SK-N-SH (cell line): ENCODE data around the gene PRDX5. TPM values are rescaled to one million over a fixed set of nuclear protein-coding genes. Genes with fewer than 3 reads are reported as not detected.

Source experiments
- CTCF ChIA-PET: fragments of 300-600, 350-600 bp; formaldehyde crosslinking; extraction: SDS; loops from one replicate; lab custom pipeline; 2021; lab: Yijun Ruan, JAX
- POLR2A ChIA-PET: fragments of 350-600 bp; sonication (Branson Sonifier 250); formaldehyde crosslinking; extraction: SDS; loops from one replicate; lab custom pipeline; 2020; ENCODE audit warnings: antibody characterized with exemption, inconsistent platforms; lab: Yijun Ruan, JAX
- DNase-seq: peaks from one replicate; pipeline ENCODE4 v3.0.0; 2012
- H2AFZ ChIP-seq: fragments of 200-600 bp; sonication (generic); 2 replicates; pipeline ENCODE4 v1.8.1; 2016; ENCODE audit warnings: antibody characterized with exemption, mild to moderate bottlenecking, low read depth
- H3F3A ChIP-seq: fragments of 200-600 bp; sonication (generic); replicated peaks from 2 replicates; pipeline ENCODE3; 2016; ENCODE audit warnings: antibody characterized with exemption, mild to moderate bottlenecking; ENCODE audit not compliant: insufficient read depth
- H3K27ac ChIP-seq, 2 experiments: fragments of 200-500 bp in 1 of 2; fragments of 200-600 bp in 1 of 2; sonication (Bioruptor generic) in 1 of 2; sonication (generic), shearing (Covaris generic) in 1 of 2; 2 replicates each; pipeline versions ENCODE4 v1.5.1 to v1.6.1; 2014 to 2016; ENCODE audit warnings: low read depth in 2 of 2, inconsistent platforms in 1 of 2, low read length in 1 of 2, mild to moderate bottlenecking in 1 of 2, mixed read lengths in 1 of 2
- H3K27me3 ChIP-seq: fragments of 200-600 bp; sonication (generic), shearing (Covaris generic); 2 replicates; pipeline ENCODE4 v1.6.1; 2016; ENCODE audit warnings: mixed run types; ENCODE audit not compliant: insufficient read depth
- H3K36me3 ChIP-seq, 2 experiments: fragments of 200-500 bp in 1 of 2; fragments of 200-600 bp in 1 of 2; sonication (Bioruptor generic) in 1 of 2; sonication (generic) in 1 of 2; replicated peaks in 1 of 2; 2 replicates each; pipeline versions ENCODE3 to v1.5.1; 2014 to 2016; ENCODE audit warnings: low read length in 1 of 2, mild to moderate bottlenecking in 1 of 2; ENCODE audit not compliant: insufficient read depth in 2 of 2, control insufficient read depth in 1 of 2
- H3K4me1 ChIP-seq, 2 experiments: fragments of 200-500 bp in 1 of 2; fragments of 200-600 bp in 1 of 2; sonication (Bioruptor generic) in 1 of 2; sonication (generic), shearing (Covaris generic) in 1 of 2; 2 replicates each; pipeline versions ENCODE4 v1.5.1 to v1.6.1; 2014 to 2016; ENCODE audit warnings: low read depth in 1 of 2, low read length in 1 of 2, mixed run types in 1 of 2; ENCODE audit not compliant: insufficient read depth in 2 of 2, control insufficient read depth in 1 of 2
- H3K4me2 ChIP-seq: fragments of 200-600 bp; sonication (generic), shearing (Covaris generic); 2 replicates; pipeline ENCODE4 v1.6.1; 2017; ENCODE audit warnings: mixed run types
- H3K4me3 ChIP-seq, 2 experiments: fragments of 200-500 bp in 1 of 2; fragments of 200-600 bp in 1 of 2; sonication (Bioruptor generic) in 1 of 2; sonication (generic), shearing (Covaris generic) in 1 of 2; 2 replicates each; pipeline versions ENCODE4 v1.5.1 to v1.8.1; 2014 to 2016; ENCODE audit warnings: low read depth in 2 of 2, inconsistent platforms in 1 of 2, low read length in 1 of 2, mild to moderate bottlenecking in 1 of 2, mixed read lengths in 1 of 2, moderate library complexity in 1 of 2
- H3K79me2 ChIP-seq: fragments of 200-600 bp; sonication (generic); 2 replicates; pipeline ENCODE4 v1.8.1; 2017; ENCODE audit warnings: mild to moderate bottlenecking; ENCODE audit not compliant: insufficient read depth
- H3K9ac ChIP-seq: fragments of 200-600 bp; sonication (generic); 2 replicates; pipeline ENCODE4 v1.6.1; 2017; ENCODE audit warnings: mixed run types
- H3K9me2 ChIP-seq: fragments of 200-600 bp; sonication (generic); 2 replicates; pipeline ENCODE4 v1.6.1; 2017; ENCODE audit warnings: mixed run types
- H3K9me3 ChIP-seq: fragments of 200-600 bp; sonication (generic); 2 replicates; pipeline ENCODE4 v1.6.1; 2017; ENCODE audit warnings: mixed run types, mild to moderate bottlenecking, moderate library complexity
- H4K20me1 ChIP-seq: fragments of 200-600 bp; sonication (generic); 2 replicates; pipeline ENCODE4 v1.6.1; 2017; ENCODE audit warnings: mild to moderate bottlenecking, mixed run types; ENCODE audit not compliant: insufficient read depth
- CTCF ChIP-seq: fragments of 200-600 bp; sonication (generic); IDR thresholded peaks from 2 replicates; pipeline ENCODE4 v1.6.1; 2017; ENCODE audit warnings: antibody characterized with exemption, mild to moderate bottlenecking, moderate library complexity
- ELF1 ChIP-seq: IDR thresholded peaks from 2 replicates; pipeline ENCODE4 v1.4.0; 2012
- EZH2phosphoT487 ChIP-seq: fragments of 200-600 bp; sonication (generic); IDR thresholded peaks from 2 replicates; pipeline ENCODE4 v1.6.1; 2017; ENCODE audit warnings: low read depth, mixed run types, mild to moderate bottlenecking, antibody characterized with exemption, moderate library complexity, borderline replicate concordance
- FOSL2 ChIP-seq: IDR thresholded peaks from 2 replicates; pipeline ENCODE4 v1.4.0; 2012; ENCODE audit warnings: low read depth, mild to moderate bottlenecking, moderate library complexity, borderline replicate concordance
- FOXJ3 ChIP-seq: sonication (generic); formaldehyde crosslinking; IDR thresholded peaks from 2 replicates; pipeline ENCODE4 v1.5.1; 2020; ENCODE audit warnings: mild to moderate bottlenecking, missing genetic modification reagents
- FOXM1 ChIP-seq: IDR thresholded peaks from 2 replicates; pipeline ENCODE4 v1.4.0; 2012; ENCODE audit warnings: low read depth, mild to moderate bottlenecking
- GABPA ChIP-seq: IDR thresholded peaks from 2 replicates; pipeline ENCODE4 v1.4.0; 2012; ENCODE audit warnings: low read depth, mild to moderate bottlenecking
- JUND ChIP-seq: IDR thresholded peaks from 2 replicates; pipeline ENCODE4 v1.4.0; 2012
- MEF2A ChIP-seq: IDR thresholded peaks from 2 replicates; pipeline ENCODE4 v1.4.0; 2012; ENCODE audit warnings: low read depth, borderline replicate concordance
- MXI1 ChIP-seq: IDR thresholded peaks from 2 replicates; pipeline ENCODE4 v1.6.1; 2012; ENCODE audit warnings: mild to moderate bottlenecking, low read depth, low read length, improper control_type of control experiment
- NFIC ChIP-seq: IDR thresholded peaks from 2 replicates; pipeline ENCODE4 v1.4.0; 2012; ENCODE audit warnings: borderline replicate concordance
- NRF1 ChIP-seq: IDR thresholded peaks from 2 replicates; pipeline ENCODE4 v1.6.1; 2012; ENCODE audit warnings: low read depth, mild to moderate bottlenecking, low read length
- POLR2AphosphoS5 ChIP-seq: IDR thresholded peaks from 2 replicates; pipeline ENCODE4 v1.6.1; 2012; ENCODE audit warnings: low read depth, low read length
- RAD21 ChIP-seq: IDR thresholded peaks from 2 replicates; pipeline ENCODE4 v1.6.1; 2012; ENCODE audit warnings: mild to moderate bottlenecking, low read length
- RCOR1 ChIP-seq: fragments of 150-350 bp; IDR thresholded peaks from 2 replicates; pipeline ENCODE4 v1.6.1; 2017; ENCODE audit warnings: antibody characterized with exemption, low read length
- REST ChIP-seq: IDR thresholded peaks from 2 replicates; pipeline ENCODE4 v1.6.1; 2012; ENCODE audit warnings: mild to moderate bottlenecking, low read depth, low read length, moderate library complexity
- RFX5 ChIP-seq: IDR thresholded peaks from 2 replicates; pipeline ENCODE4 v1.6.1; 2012; ENCODE audit warnings: mild to moderate bottlenecking, improper control_type of control experiment, low read length
- RXRA ChIP-seq: IDR thresholded peaks from 2 replicates; pipeline ENCODE4 v1.4.0; 2012; ENCODE audit warnings: low read depth, mild to moderate bottlenecking, borderline replicate concordance
- SIN3A ChIP-seq: IDR thresholded peaks from 2 replicates; pipeline ENCODE4 v1.6.1; 2012; ENCODE audit warnings: low read depth, mild to moderate bottlenecking, low read length, moderate library complexity, borderline replicate concordance
- SMC3 ChIP-seq: IDR thresholded peaks from 2 replicates; pipeline ENCODE4 v1.6.1; 2012; ENCODE audit warnings: low read depth, low read length, improper control_type of control experiment
- TAF1 ChIP-seq: IDR thresholded peaks from 2 replicates; pipeline ENCODE4 v1.6.1; 2012; ENCODE audit warnings: low read depth, mild to moderate bottlenecking, low read length, moderate library complexity, borderline replicate concordance
- USF1 ChIP-seq: IDR thresholded peaks from 2 replicates; pipeline ENCODE4 v1.4.0; 2012; ENCODE audit warnings: low read depth, borderline replicate concordance
- YY1 ChIP-seq: IDR thresholded peaks from 2 replicates; pipeline ENCODE4 v1.4.0; 2012; ENCODE audit warnings: low read depth, mild to moderate bottlenecking
- WGBS: methylation state at CpG from one replicate; pipeline ENCODE4 v1.1.6; 2017; ENCODE audit warnings: low lambda C conversion rate; 5-methylcytosine and 5-hydroxymethylcytosine counted together
- polyA plus RNA-seq, 3 experiments: library from polyadenylated mRNA; depleted of rRNA; stranded (reverse); fragments of >200 nt; gene quantifications; 2 replicates each; pipeline ENCODE4 v1.2.3, GENCODE V29; 2012
- TF ChIP-seq, protein P1 (sequence below): fragments of 150-350 bp; IDR thresholded peaks from 2 replicates; pipeline ENCODE4 v1.6.1; 2016; ENCODE audit warnings: mild to moderate bottlenecking, low read depth, low read length
- TF ChIP-seq, protein P2 (sequence below): IDR thresholded peaks from 2 replicates; pipeline ENCODE4 v1.4.0; 2012; ENCODE audit warnings: low read depth
- TF ChIP-seq, protein P3 (sequence below): IDR thresholded peaks from 2 replicates; pipeline ENCODE4; 2012

Gene PRDX5
- polyA plus RNA-seq, 1 of the 3 experiments (the other 2 are of a cell fraction): 1,000 TPM

GRCh38 chr11:64305075-64305690 lies 12.7 kb upstream of the PRDX5 start, which contains the start of gene ESRRA:
Gene ESRRA, plus strand, starts transcription at chr11:64305524. Its CDS starts 1,656 bp downstream, at chr11:64307180.
- Histone ChIP-seq H3K36me3 (peaks cover 0 to 2% of the 10 kb centered on the region in 2 experiments), H3F3A (peaks cover 12% of the 10 kb centered on the region), H3K4me2 (peak within 1 kb of the TSS; percentile 99), H3K9me2 (no peaks in the 10 kb centered on the region), H4K20me1 (no peaks in the 10 kb centered on the region), H3K9me3 (no peaks in the 10 kb centered on the region), H3K4me1 (peaks cover 5 to 18% of the 10 kb centered on the region in 2 experiments; a peak in 2 of 4 replicates), H3K9ac (peak within 1 kb of the TSS; percentile 68), H3K27ac (peak within 1 kb of the TSS; percentile 83 to 96), H2AFZ (peak within 1 kb of the TSS; percentile 84), H3K27me3 (no peaks in the 10 kb centered on the region), H3K79me2 (peaks cover 30% of the 10 kb centered on the region; the same call in 1 of the 2 replicates), H3K4me3 (peak within 1 kb of the TSS; percentile 67 to 82)
- under 1% methylated on average over 25 of the region's 81 CpGs for WGBS
- POLR2A ChIA-PET: interaction anchor here (1.0 to 5.8 kb wide), 9 partner anchors 11 to 101 kb away, joined by 3 to 54 read pairs (median 4); partner anchors contain the start of genes BAD, FKBP2, GPR137 and PRDX5
- peak; percentile 100 for DNase-seq
- CTCF ChIA-PET: interaction anchor here (0.6 to 6.7 kb wide), 25 partner anchors 9 to 804 kb away, joined by 3 to 196 read pairs (median 7); partner anchors contain the start of genes ATG2A, BAD, DNAJC4 and FERMT3
- TF ChIP-seq, protein P1, sequence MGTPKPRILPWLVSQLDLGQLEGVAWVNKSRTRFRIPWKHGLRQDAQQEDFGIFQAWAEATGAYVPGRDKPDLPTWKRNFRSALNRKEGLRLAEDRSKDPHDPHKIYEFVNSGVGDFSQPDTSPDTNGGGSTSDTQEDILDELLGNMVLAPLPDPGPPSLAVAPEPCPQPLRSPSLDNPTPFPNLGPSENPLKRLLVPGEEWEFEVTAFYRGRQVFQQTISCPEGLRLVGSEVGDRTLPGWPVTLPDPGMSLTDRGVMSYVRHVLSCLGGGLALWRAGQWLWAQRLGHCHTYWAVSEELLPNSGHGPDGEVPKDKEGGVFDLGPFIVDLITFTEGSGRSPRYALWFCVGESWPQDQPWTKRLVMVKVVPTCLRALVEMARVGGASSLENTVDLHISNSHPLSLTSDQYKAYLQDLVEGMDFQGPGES: no peak
- no peak for TF ChIP-seq REST
- TF ChIP-seq RXRA: no peak
- TF ChIP-seq FOXJ3 (CRISPR knock-in tag): no peak
- TF ChIP-seq RCOR1: no peak
- TF ChIP-seq NFIC: no peak
- TF ChIP-seq, protein P2, sequence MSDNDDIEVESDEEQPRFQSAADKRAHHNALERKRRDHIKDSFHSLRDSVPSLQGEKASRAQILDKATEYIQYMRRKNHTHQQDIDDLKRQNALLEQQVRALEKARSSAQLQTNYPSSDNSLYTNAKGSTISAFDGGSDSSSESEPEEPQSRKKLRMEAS: no peak
- no peak for TF ChIP-seq EZH2phosphoT487
- 0 out of 2 replicates have a peak, but pooled peaks have one; percentile 6 for TF ChIP-seq TAF1
- TF ChIP-seq POLR2AphosphoS5: peak; percentile 26; the same call in 1 of the 2 replicates
- no peak for TF ChIP-seq MEF2A
- no peak for TF ChIP-seq SMC3
- TF ChIP-seq MXI1: peak; percentile 52; the same call in 1 of the 2 replicates
- no peak for TF ChIP-seq RFX5
- TF ChIP-seq, protein P3, sequence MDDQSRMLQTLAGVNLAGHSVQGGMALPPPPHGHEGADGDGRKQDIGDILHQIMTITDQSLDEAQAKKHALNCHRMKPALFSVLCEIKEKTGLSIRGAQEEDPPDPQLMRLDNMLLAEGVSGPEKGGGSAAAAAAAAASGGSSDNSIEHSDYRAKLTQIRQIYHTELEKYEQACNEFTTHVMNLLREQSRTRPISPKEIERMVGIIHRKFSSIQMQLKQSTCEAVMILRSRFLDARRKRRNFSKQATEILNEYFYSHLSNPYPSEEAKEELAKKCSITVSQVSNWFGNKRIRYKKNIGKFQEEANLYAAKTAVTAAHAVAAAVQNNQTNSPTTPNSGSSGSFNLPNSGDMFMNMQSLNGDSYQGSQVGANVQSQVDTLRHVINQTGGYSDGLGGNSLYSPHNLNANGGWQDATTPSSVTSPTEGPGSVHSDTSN: no peak
- peak; percentile 69 for TF ChIP-seq SIN3A
- TF ChIP-seq ELF1: no peak
- no peak for TF ChIP-seq RAD21
- TF ChIP-seq USF1: no peak
- TF ChIP-seq FOXM1: no peak
- TF ChIP-seq GABPA: no peak
- TF ChIP-seq NRF1: peak; percentile 95
- TF ChIP-seq CTCF: no peak
- TF ChIP-seq JUND: no peak
- TF ChIP-seq YY1: no peak
- no peak for TF ChIP-seq FOSL2
